CD4-positive, alpha-beta T cell treated with Interleukin-1 beta for 1 hour (primary cell): ENCODE data around the gene SESN2.

Experiments used
- DNase-seq, 2 donors: peaks; one replicate each; pipeline ENCODE4 v3.0.0-alpha.2; 2020 to 2022

SESN2 gene

DNA sequence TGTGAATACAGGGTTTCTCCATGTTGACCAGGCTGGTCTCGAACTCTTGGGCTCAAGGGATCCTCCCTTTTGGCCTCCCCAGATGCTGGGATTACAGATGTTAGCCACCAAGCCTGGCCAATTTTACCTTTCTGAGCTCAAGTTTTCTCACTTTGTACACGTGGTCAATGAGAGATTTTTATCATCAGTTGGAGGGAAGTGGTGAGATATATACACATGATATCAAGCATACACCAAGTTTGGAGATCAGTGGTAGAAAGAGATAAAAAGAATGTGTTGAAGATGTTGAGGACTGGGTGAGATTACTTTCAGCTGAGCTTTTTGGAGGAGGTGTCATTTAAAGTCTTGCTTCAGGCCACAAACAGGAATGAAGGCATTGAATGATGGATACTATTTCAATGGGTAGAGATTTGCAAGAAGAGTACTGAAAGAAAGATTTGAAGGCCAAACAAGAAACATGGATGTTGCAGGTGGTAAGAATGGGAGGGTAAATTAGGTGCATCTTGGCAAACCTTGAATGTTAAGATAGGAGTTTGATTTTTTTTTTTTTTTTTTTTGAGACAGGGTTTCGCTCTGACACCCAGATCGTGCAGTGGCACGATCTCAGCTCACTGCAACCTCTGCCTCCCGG lies 3.0 kb upstream of the SESN2 start:
- DNase-seq: peak in 1 of 2 donors; percentile 73

DNA sequence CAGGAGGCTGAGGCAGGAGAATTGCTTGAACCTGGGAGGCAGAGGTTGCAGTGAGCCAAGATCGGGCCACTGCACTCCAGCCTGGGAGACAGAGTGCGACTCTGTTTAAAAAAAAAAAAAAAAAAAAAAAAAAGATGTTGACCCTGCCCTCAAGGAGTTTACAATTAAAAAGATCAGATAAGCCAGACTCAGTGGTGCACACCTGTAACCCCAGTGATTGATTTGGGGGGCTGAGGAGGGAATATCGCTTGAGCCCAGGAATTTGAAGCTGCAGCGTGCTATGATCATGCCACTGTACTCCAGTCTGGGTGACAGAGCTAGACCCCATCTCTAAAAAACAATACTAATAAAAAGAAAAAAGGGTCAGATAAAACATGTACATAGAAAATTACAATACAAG lies 1.6 kb upstream of the SESN2 start:
- no peak for DNase-seq

DNA sequence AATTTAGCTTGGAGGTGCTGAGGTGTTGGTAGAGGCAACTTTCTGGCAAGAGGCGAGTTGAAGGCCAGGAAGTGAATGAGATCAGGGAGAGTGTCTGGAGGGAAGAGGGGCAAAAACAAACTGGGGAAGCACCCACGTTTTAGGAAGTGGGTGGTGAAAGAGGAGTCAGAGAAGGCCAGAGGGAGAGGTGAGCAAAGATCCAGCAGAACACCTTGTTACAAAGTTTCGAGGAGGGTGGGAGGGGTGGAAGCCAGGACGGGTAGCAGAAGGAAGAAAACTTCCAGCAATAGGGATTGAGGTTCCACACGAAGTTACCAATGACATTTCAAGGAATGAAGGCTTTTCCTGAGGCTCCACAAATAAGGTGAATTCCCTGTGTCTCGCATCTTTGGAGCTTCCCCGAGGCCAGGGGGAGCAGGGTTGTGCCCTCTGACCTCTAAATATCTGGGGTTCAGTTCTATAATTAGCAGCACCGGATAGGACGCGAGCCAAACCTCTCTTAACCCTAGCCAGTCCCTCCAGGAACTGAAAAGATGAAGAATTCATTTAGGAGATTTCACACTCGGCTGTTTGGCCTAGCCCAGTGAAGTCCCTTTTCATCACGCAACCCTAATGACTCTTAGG lies 578 bp upstream of the SESN2 start:
- DNase-seq: no peak

DNA sequence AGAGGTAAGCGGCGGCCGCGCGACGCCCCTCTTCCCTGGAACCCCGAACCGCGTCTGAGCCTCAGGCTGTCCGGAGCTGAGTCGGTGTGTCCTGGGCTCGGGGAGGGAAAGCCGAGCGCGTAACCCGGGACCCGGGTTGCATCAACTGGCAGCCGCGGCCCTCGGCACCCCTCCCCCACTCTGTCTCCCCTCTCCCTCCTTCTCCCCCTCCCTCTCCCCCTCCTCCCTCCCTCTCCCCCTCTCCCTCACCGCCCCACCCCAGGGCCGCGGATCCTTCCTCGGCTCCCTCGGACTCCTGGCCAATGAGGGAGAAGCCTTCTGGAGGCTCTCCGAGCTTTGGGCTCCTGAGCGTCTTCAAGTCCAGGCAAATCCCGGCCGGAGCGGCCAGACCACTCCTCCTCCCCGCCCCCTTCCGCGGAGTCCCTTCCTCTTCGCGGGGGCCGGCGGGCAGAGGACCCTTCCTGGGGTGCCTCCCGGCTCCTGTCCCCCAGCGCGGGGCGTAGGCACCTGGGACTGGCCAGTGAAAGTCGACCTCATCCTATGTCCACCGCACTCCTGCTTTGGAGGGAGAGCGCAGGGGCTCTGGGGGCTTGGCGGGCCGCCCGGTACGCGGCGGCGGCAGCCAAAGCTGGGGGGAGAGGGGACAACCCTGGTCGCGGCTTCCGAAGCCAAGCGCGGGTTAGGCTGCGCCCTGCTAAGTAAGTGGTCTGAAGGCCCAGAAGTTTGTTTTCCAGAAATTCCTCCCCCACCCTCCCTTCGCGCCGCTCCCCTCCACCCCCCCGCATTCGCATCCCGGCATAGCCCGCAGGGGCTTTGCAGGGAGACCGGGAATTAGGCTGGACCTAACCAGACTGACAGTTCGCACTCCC lies 850 bp downstream of the SESN2 start:
- DNase-seq: peak; percentile 14 to 23

DNA sequence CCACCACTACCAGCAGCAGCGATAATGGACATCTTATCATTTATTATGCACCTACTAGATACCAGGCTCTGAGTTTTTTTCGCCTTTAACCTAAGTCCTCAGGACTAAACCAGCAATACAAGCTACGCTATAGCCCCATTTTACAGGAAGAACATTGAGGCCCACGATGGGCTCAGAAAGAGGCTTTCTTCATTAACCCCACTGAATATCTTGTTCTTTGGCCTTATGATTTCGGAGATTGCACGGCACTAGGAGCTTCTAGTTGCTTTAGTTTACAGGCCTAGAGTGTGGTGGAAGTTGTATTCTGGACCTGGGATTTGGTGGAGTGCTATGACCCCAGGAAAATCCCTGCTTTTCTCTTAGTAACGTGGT lies 1.5 kb downstream of the SESN2 start:
- no peak for DNase-seq

DNA sequence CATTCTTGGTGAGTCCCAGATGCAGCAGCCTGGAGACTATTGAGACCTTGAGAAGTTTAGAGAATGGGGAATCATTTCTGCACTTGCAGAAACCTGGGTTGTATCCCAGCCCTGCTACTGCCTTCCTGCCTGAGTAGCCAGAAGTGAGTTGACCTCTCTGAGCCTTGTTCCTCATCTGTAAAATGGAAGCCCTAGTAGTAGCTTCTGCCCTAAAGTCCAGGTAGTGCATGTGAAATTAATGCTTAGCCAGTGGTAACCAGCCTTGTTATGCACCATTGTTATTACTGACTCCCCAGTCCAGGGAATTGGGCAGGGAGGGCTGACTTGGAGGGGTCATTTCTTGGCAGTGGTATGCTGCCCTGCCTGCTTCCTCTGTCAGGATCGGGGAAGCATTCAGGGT lies 5.6 kb downstream of the SESN2 start:
- no peak for DNase-seq

DNA sequence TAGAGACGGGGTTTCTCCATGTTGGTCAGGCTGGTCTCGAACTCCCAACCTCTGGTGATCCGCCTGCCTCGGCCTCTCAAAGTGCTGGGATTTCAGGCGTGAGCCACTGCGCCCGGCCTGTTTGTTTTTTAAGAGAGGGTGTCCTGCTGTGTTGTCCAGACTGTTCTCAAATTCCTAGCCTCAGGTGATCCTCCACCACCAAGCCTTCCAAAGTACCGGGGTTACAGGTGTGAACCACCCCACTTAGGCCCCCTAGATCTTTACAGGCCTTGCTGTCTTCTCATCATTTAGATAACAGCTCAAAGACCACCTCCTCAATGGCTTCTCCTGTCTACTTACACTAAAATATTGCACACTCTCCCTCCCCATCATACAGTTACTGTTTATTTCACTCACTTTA lies 6.3 kb downstream of the SESN2 start:
- DNase-seq: no peak

DNA sequence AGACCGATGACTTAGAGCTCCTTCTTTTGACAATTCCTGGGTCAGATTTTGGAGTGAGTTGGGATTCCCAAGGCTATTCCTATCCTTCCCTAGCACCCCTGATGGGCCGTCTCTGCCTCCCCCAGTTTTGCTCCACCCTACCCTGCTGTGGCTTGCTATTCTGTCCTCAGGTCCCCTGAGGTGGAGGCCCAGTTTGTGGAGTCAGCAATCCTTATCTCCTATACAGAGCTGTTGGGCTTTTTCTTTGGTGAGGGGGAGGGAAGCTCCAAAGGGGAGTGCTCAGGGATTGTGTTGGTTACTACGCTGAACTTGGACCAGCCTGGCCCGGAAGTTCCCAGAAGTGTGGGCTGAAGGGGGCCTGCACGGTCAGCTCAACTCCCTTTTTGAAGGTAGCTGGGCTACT lies 7.6 kb downstream of the SESN2 start:
- no peak for DNase-seq

DNA sequence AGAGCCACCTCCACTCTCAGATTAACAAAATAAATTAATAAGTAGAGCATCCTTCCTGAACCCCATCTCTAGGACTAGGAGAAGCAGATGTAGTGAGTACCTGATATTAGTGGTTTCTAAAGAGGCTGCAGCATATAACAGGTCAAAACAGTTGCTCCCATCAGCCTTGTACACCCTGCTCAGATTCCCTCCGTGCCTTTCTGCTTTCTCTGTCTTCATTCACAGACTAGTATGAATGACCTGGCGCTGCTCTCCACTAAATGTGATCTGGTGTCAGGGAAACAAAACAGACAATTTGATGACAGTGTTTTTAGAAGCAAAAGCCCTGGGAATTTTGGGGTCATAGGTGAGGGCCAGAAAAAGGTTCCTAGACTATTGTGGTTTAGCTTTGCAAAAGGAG lies 8.3 kb downstream of the SESN2 start:
- no peak for DNase-seq

DNA sequence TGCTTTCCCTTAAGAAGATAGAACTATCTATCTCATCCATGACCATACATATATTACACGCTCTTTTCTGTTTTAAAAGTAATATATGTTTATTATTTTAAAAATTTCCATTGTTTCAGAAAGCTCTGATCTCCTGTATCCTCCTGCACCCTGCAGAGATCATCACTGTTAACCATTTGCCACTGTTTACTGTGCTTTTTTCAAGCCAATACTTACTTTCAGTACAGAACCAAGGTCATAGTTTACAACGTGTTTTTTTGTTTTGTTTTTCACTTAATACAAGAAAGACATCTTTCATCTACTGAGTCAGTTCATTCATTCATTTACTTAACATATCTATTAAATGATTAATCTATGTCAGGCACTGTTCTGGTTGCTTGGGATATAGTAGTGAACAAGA lies 10.2 kb downstream of the SESN2 start:
- no peak for DNase-seq

DNA sequence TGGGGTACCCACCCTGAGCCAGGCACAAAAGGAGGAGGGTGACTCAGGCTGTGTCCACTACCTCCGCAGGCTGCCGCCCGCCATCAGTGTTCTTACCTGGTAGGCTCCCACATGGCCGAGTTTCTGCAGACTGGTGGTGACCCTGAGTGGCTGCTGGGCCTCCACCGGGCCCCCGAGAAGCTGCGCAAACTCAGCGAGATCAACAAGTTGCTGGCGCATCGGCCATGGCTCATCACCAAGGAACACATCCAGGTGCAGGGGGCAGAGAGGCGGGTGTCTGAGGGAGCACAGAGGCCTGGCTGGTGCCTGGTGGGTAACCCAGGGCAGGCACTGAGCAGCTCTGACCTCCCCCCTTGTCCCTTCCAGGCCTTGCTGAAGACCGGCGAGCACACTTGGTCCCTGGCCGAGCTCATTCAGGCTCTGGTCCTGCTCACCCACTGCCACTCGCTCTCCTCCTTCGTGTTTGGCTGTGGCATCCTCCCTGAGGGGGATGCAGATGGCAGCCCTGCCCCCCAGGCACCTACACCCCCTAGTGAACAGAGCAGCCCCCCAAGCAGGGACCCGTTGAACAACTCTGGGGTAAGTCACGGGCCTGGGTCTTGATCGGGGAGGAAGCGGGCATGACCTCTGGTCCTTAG lies 13.0 kb downstream of the SESN2 start:
- DNase-seq: no peak

DNA sequence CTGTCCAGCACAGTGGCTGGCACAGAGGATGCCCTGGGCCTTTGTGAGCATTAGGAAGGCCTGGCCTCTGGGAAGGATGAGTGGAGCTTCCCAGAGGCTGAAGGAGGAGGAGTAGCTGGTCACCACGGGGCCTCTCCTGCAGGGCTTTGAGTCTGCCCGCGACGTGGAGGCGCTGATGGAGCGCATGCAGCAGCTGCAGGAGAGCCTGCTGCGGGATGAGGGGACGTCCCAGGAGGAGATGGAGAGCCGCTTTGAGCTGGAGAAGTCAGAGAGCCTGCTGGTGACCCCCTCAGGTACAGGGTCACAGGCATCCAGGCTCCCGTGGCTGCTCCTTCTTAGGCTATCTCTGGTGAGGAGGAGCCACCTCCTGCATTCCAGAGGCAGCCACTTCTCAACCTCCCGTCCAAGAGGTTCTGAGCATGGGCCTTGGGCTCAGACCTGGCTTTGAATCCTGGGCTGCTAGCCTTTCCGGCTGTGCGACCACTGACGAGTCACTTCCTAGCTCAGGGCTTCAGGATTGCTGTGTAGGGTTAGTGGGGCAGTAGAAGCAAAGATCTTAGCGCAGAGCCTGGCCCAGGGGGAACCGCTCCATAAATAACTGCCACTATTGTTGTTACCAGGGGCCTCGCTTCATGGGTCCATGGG lies 14.0 kb downstream of the SESN2 start:
- DNase-seq: no peak

DNA sequence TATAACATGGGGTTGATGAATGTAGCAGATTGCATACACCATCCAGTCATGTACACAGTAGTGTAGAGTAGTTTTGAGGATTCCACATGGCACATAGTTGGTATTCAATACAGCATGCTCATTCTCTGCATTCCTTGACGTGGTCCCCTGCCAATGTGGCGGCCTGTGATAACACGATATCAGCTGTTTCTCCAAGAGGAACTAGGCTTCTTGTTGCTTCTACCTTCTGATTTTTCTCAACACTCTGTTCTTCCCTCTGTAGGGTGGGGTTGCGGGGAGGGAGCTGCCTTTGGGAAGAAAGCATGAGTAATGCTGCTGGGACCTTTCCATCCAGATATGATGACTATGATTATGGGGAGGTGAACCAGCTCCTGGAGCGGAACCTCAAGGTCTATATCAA lies 19.4 kb downstream of the SESN2 start:
- DNase-seq: no peak

DNA sequence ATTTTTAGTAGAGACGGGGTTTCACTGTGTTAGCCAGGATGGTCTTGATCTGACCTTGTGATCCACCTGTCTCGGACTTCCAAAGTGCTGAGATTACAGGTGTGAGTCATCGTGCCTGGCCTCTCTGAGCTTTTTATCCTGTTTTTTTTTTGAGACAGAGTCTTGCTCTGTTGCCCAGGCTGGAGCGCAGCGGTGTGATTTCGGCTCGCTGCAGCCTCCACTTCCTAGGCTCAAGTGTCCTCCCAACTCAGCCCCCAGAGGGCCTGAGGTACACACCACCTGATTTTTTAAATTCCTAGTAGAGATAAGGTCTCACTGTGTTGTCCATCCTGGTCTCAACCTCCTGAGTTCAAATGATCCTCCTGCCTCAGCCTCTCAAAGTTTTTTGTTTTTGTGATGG lies 20.4 kb downstream of the SESN2 start:
- DNase-seq: no peak

DNA sequence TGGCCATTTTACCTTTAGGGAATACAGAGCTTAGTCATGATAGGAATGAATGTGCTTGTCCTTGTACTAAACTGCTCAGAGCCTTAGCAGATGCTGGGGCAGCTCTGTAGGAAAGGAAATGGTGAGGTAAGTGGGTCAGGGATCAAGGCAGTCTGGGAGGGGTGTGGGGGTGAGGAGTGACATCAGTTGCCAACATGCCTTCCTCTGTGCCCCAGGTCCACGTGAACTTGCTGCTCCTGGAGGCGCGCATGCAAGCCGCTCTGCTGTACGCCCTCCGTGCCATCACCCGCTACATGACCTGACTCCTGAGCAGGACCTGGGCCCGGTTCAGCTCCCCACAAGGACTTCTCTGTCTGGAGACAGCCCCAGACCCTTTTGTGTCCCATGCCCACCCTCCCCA lies 21.2 kb downstream of the SESN2 start:
- no peak for DNase-seq

DNA sequence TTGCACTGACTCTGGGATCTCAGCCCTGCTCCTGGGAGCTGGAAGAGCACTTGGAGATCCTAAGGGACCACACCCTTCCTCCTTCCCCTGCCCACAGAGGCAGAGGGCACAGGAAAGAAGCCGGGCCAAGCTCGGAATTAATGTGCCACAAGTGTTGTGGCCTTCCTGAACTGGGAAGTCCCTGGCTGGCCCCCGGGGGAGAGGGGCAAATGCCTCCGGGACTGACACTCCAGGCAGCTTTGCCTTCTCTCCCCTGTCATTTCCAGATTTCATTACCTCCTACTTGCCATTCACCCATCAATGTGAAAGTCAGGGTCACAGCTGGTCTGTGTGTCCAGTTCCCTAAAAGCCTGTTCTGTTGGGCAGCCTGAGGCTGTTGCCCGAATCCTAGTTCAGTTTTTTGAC lies 21.7 kb downstream of the SESN2 start:
- DNase-seq: no peak

DNA sequence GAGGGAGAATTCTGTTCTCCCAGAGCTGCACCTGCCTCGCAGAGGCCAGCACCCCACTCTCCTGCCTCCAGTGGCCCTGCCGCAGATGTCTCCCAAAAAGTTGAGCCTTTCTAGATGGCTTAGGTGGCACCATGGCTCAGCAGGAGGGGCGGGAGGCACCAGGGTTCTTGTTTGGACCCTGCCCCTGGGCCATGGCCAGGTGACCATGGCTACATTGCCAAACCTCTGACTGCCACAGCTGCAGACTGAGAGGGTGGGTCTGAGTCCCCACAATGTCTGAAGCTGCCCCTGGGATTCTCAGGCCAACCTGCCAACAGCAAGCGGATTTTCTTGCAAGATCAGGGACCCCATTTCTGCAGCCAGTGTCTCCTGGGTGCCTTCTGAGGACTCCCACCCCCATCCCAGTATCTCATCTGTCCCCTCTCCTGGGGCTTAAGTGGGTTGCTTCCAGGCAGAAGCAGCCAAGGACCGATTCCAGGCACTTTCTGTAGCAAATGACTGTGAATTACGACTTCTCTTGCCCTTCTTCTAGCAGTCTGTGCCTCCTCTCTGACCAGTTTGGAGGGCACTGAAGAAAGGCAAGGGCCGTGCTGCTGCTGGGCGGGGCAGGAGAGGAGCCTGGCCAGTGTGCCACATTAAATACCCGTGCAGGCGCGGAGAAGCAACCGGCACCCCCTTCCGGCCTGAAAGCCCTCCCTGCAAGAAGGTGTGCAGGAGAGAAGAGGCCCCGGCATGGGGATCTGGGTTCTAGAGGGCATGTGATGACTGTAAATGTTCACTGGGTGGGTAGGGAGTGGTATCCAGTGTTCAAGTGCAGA lies 22.5 kb downstream of the SESN2 start:
- DNase-seq: no peak

DNA sequence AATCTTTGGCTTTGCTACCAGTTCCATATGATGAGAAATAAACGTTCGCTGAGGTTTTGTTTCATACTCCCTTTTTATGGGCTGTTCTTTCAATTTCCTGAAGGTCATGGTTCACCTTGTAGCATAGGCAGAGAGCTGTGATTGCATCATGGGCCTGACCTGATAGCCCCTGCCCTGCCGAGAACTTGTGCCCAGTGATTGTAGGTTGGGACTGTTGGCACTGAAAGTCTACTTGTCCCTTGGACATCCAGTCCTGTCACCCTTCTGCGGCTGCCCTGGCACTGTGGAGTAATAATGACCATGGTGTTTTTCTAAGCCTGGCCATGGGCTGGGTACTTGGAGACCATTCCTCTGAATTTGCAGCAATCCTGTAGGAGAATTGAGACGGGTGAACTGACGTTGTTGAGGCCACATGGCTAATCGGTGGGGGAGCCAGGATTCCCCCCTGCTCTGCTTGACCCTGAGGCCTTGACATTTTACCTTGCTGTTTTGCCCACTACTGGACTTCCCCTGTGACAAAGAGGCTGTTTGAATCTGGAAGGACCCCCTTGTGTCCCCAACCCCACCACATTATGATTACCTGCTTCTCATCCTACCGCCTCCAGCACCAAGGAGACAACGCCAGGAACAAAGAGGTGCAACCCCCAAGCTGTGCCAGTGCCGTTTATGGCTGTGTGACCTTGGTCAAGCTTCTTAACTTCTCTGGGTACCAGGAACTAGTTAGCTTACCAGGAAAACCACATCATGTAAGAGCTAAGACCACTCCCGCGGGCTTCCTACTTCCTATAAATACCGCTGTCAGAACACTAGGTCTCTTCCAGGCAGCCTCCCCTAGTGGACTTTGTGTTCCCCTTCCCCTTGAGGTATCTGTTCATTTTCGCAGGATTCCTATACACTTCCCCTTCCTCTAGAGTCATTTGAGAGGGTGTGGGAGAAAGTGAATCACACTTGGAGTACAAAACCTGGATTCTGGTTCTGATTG lies 23.4 kb downstream of the SESN2 start:
- no peak for DNase-seq

DNA sequence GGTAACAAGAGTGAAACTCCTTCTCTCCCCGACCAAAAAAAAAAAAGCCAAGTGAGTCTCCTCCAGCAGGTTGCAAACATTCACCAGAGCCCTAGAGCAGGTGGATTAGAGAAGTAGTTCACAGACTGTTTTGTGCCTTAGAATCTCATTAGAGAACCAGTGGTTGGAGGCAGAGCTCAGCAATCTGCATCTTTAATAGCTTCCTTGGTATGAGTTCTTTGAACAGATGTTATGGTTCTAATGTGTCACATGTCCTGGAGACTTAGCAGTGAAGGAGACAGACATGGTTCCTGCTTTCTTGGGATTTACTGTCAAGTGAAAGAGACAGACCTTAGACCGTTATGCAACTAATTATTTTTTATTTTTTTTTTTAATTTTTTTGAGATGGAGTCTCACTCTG lies 26.8 kb downstream of the SESN2 start:
- no peak for DNase-seq

DNA sequence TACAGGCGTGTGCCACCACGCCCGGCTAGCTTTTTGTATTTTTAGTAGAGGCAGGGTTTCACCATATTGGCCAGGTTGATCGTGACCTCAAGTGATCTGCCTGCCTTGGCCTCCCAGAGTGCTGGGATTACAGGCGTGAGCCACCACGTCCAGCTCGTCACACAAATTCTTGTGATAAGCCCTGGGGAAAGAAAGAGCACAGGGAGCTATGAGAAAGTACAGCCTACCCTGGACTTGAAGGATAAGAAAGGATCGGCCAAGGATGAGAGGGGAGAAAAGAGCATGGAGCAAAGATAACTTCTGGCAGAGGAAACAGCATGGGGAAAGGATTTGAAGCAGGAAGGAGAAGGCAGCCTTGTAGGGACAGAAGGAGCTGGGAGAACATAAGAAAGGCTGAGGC lies 29.2 kb downstream of the SESN2 start:
- no peak for DNase-seq

DNA sequence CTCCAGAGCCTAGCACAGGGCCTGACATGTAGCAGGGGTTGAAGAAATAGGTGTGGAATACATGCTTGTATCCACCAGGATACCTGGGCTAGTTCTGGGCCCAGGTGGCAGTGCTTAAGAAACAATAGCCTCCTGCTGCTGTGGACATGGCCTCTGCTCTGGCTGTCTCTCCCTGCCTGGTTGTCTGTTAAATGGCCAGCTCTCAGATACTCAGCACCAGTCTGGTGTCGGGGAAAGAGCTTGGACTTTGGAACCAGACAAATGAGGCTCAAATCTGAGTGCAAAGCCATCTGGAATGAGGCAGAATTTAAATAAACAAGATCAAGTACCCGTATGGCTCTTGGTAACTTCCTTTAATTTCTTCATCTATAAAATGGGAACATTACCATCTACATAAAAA lies 31.5 kb downstream of the SESN2 start:
- no peak for DNase-seq
